ENCODE results near the gene FARS2. TPM values are rescaled to one million over a fixed set of nuclear protein-coding genes. Genes with fewer than 3 reads are reported as not detected.

Gene FARS2
- total and polyA plus RNA-seq, 9 of the 15 experiments (the other 6 are each of a cell fraction or from before 2014, with no cell fraction given) = 16.5 to 62.2 (median 27.0) TPM

GRCh38 chr6:5540370-5540769 is 279.1 kb downstream of the FARS2 start:
- no peak for TF ChIP-seq ZNF740 (CRISPR knock-in tag; IDR thresholded peaks at IDR 0.05)
- TF ChIP-seq ZNF740 (tag; IDR thresholded peaks at IDR 0.05) = no peak
- no peak for TF ChIP-seq SMARCA4 (IDR thresholded peaks at IDR 0.05)
- TF ChIP-seq ZNF436 (CRISPR knock-in tag; IDR thresholded peaks at IDR 0.05) = no peak
- no peak for TF ChIP-seq IRF2 (CRISPR knock-in tag; IDR thresholded peaks at IDR 0.05)
- no peak for TF ChIP-seq SFPQ (IDR thresholded peaks at IDR 0.05; ENCODE audit: low read depth, low read length)
- TF ChIP-seq MCM3 (IDR thresholded peaks at IDR 0.05) = no peak
- TF ChIP-seq THRAP3 (IDR thresholded peaks at IDR 0.05; ENCODE audit: borderline replicate concordance) = no peak
- H3K9me1 ChIP-seq (ENCODE audit: control insufficient read depth, insufficient read depth, low read length) = no peaks in the 10 kb centered on the region
- H4K20me1 ChIP-seq (replicated peaks; ENCODE audit: control insufficient read depth, insufficient read depth, low read length) = no peaks in the 10 kb centered on the region
- POLR2A ChIA-PET = no interaction called here
- 74% methylated on average over 8 of the region's 8 CpGs for WGBS (ENCODE audit: insufficient coverage, low coverage, missing lambda C conversion rate)
- CTCF ChIA-PET (ENCODE audit: low intra/inter-chr PET ratio) = no interaction called here
- ATAC-seq (no peak), FAIRE-seq (peak; percentile 6), DNase-seq (ENCODE audit: extremely low read depth in 1 of 4, low spot score in 3 of 4) (no peak)
- no peak overlapping the region for H3K27ac ChIP-seq (ENCODE audit: extremely low read depth, low read depth, low read length)
- H2AFZ ChIP-seq (ENCODE audit: low read depth, low read length) = no peak overlapping the region
- no peaks in the 10 kb centered on the region for H3K36me3 ChIP-seq (ENCODE audit: control insufficient read depth, insufficient read depth, low read length)
- H3K27me3 ChIP-seq (ENCODE audit: control insufficient read depth in 2 of 2, insufficient read depth in 2 of 2, low read length in 2 of 2) = no peaks in the 10 kb centered on the region
- intact Hi-C loops (cut with micrococcal nuclease) (no loop called here), in situ Hi-C loops (cut with MboI) (no loop called here)
- no peaks in the 10 kb centered on the region for H3K79me2 ChIP-seq (ENCODE audit: control insufficient read depth, insufficient read depth, low read length)
- peaks cover 0 to 12% of the 10 kb centered on the region in 2 experiments; a peak in 2 of 5 replicates for H3K4me1 ChIP-seq (replicated peaks in 1 of 2; ENCODE audit: control insufficient read depth in 2 of 2, insufficient read depth in 2 of 2, low read length in 2 of 2)
- no peak overlapping the region for H3K9ac ChIP-seq (ENCODE audit: insufficient read depth in 1 of 2, low read depth in 2 of 2, low read length in 2 of 2)
- BruUV-seq (replicated peaks) = no TSS peak
- H3K4me3 ChIP-seq = no peak overlapping the region
- H3K4me2 ChIP-seq (ENCODE audit: insufficient read depth, low read length) = no peak overlapping the region
- no peaks in the 10 kb centered on the region for H3K9me3 ChIP-seq (replicated peaks; ENCODE audit: control insufficient read depth, insufficient read depth, low read depth, low read length)
